HG02798 (cell line): ENCODE data around the gene ZNF740.

Experiments
- ATAC-seq: cut with Tn5 transposase; IDR thresholded peaks from one replicate; pipeline ENCODE4 v1.9.1; 2021; ENCODE audit warnings: mild to moderate bottlenecking; ENCODE audit not compliant: unreplicated experiment, poor library complexity

The ZNF740 gene

DNA sequence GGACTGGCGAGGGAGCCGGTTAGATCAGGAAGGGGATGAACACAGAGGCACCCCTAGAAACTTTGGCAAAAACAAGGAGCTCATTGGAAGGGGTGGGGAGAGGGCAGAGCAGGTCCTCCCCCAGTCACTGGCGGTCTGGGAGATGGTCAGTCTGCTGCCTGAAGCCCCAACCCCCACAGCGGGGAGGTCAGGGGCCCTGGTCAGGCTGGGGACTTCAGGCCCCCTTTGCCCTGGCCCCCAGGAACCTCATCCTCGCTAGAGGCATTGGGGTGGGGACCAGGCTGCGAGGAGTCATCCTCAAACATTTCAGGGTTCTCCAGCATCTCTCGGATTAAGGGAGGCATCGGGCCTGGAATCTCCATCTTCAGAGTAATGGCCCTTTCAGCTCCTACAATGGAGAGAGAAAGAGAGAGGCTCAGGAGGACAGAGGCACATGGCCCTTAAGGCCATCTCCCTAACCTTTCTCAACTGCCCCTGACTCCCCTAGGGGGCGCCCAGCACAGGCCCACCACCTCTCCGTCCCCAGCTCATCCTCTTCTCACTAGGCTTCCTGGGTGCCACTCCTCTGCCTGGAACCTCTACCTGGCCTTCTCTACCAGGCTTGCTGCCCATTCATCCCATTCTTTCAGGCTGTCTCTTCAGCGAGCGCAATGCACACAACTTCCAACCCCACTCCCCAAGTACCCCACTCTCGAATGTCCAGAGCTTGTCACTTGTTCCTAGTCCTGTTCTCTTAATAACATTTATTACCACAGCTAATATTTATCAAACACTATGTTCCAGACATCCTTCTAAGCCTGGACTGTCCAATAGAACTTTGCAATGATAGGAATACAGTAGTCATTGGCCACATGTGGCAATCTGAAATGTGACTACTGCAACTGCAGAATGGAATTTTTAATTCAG, 31.2 kb downstream of the ZNF740 start:
- no peak for ATAC-seq

- no peak for ATAC-seq
Measured at GRCh38 chr12:53212931-53213330, 32.4 kb downstream of the ZNF740 start.

- ATAC-seq, result no peak
Measured at GRCh38 chr12:53213348-53213747, 32.8 kb downstream of the ZNF740 start.

DNA sequence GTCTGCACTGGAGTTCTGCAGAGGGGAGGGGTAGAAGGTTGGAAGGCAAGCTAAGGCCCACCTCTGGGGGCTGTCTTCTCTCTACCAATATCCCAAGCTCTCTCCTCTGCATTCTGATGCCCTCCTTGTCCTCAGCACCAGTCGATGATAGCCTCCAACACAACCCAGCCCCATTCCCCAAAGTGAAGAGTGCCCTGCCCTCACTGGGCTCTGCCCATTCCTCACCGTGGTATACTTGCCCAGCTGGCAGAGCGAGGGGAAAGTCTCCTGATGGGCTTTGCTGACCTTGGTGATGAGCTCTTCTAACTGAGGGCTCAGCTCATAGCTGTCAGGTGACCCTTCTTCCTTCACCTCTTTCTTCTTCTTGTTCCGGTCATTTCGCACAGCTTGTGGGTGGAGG, 33.7 kb downstream of the ZNF740 start:
- no peak for ATAC-seq

- no peak for ATAC-seq
Measured at GRCh38 chr12:53214687-53215455, 34.3 kb downstream of the ZNF740 start.

DNA sequence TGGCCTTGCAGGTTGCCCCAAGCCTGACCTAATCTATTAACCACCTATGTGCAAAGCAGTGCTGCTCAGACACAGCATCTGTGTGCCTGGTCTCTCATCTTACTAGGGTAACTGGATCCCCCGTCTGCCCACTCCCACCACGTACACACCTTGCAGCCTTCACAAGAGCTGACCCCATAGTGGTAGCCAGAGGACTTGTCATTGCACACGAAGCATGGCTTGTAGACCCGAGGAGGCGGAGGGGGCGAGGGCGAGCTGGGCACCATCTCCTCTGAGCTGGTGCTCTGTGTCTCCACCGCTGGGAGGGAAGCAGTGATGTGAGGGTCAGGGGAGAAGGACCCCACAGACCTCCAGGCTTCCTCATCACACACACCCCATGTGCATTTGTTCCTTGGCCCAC, 35.0 kb downstream of the ZNF740 start:
- no peak for ATAC-seq

- ATAC-seq, result no peak
Measured at GRCh38 chr12:53217051-53217930, 36.8 kb downstream of the ZNF740 start.

- ATAC-seq, result no peak
Measured at GRCh38 chr12:53217931-53218307, 37.4 kb downstream of the ZNF740 start.

DNA sequence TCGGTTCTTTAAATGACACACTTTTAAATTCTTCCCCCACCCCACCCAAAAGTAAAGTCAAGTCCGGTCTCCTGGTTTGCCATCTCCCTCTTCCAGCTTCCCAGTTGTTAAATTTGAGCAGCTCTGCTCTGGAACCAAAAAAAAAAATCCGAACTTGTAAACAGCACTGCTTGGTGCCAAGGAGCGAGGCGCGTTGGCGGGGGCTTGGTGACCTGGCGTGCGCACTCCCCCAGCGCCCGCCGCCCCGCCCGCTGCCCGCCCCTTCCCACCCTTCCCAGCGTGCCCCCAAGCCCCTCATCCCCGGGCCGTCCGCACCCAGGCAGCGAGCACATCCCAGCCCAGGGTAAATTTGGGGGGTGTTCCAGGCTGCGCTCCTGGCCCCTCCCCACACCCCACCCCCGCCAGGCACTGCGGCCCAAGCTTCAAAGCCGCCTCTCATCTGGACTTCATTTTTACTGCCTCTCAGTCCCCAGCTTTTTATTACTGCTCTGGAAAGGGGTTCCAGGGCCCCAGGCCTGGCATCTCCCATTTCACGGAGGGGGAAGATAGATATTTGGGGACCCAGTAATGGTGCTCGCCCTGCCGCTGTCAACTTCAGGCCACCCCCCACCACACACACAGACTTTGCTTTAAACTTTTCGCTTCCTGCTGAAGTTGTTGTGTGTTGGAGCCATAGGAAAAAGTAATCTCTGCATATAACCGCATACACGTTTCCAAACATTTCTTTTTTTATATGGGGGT, 38.2 kb downstream of the ZNF740 start:
- ATAC-seq, result no peak

DNA sequence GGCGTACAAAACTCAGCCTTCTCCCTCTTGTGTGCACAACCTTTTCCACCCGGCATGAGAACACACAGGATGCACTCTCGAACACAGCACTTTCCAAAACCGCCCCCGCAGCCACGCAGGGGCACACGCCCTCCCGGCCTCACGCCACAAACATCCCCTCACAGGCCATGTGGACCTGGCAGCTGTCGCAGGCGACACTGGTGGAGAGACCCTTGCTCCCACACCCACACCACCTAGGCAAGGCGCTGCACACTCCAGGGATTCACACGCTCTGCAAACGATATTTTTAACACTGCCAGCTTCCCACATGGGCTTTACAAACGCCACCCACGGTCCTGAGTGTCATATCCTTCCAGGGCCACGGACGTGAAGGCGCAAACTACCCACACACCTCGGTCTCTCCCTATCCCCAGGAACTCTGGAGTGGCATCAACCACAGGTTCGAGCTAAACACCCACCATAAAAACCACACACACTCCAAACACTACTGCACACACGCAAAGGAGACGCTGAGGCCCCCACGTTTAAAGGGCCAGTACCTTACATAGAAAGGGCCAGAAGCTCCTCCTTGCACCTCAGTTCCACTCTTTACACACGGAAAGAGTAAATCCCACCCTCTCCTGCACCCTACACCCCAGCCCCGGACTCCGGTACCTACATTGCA, 38.9 kb downstream of the ZNF740 start:
- ATAC-seq, result peak; percentile 21

DNA sequence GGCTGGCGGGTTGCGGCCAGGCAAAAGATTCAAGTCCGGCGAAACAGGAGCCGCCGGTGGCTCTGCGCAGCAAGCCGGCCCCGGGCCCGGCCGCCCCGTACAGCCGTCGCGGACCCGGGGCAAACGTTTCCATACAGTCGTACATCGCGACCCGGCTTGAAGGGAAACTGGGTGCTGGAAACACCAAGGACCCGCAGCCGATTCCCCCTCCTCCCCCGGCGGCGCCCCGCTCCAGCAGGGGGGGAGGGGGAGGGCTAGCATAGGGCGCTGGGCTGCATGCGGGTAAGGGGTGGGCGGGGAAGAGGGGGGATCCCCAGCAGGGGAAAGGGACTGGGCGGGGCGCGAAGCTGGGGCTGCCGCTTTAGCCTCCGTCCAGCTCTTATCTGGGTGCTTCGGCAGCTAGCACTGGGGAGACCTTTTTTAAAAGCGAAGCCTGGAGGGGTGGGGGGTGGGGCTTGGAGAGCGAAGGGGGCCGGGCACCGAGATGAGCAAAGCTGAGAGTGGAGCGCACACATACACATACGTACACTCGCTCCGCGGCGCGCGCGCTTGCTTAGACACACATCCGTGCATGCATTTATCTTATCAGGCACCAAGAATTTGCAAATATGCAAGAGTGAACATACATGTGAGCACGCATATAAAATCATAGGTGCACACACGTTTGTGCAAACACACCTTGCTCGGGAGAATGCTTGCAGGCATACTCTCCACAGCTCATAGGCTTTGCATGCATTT, 39.6 kb downstream of the ZNF740 start:
- ATAC-seq, result peak; percentile 33

GRCh38 chr12:53220694-53221202, 40.2 kb downstream of the ZNF740 start:
- peak; percentile 53 for ATAC-seq

GRCh38 chr12:53221203-53222080, 40.9 kb downstream of the ZNF740 start:
- ATAC-seq, result peak; percentile 27

GRCh38 chr12:53222170-53222721, 41.7 kb downstream of the ZNF740 start:
- no peak for ATAC-seq

- no peak for ATAC-seq
Measured at GRCh38 chr12:53222806-53223261, 42.3 kb downstream of the ZNF740 start.

GRCh38 chr12:53223389-53224060, 43.0 kb downstream of the ZNF740 start:
- no peak for ATAC-seq
